ENCODE results near the gene PRICKLE2. TPM values are rescaled to one million over a fixed set of nuclear protein-coding genes. Genes with fewer than 3 reads are reported as not detected.
A peak's percentile ranks its signal among the peaks of the same experiment; 100 is the strongest.

PRICKLE2 gene
- total RNA-seq, 1 experiment from 2014 or later, result 3.2 TPM

DNA sequence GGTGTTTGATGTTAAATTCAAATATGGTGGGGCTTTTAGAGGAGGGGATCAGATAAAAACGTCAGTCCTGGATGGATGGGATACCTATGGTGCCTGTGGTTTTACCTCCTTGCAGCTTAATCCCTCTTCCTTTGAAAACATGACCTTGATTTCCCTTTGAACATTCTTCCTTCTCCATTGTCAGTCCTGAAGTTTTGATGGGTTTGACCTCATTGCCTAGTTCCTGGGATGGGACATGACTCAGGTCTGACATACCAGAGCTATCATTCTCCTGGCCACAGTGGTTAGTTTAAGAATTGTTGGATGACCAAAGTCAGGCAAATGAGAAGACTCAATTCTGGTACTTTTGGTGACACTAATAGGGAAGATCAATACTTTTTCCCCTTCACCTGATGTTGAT, 87.2 kb downstream of the PRICKLE2 start:
- Histone ChIP-seq H4K91ac (ENCODE audit: insufficient read length, low read depth, low read length) (no peak overlapping the region), H3K79me2 (ENCODE audit: insufficient read depth, low read length) (no peaks in the 10 kb centered on the region), H3K23ac (ENCODE audit: insufficient read length, low read depth, low read length) (no peak overlapping the region), H4K8ac (replicated peaks; ENCODE audit: insufficient read length, low read depth, low read length) (no peak overlapping the region), H2BK20ac (ENCODE audit: low read depth, low read length, poor library complexity, severe bottlenecking) (no peak overlapping the region), H4K20me1 (ENCODE audit: control insufficient read depth, insufficient read depth, insufficient read length) (no peaks in the 10 kb centered on the region), H2BK15ac (ENCODE audit: low read depth, low read length) (no peak overlapping the region), H2BK120ac (ENCODE audit: low read depth, low read length, poor library complexity, severe bottlenecking) (no peak overlapping the region), H4K5ac (ENCODE audit: insufficient read length, low read depth, low read length) (no peak overlapping the region), H2BK5ac (ENCODE audit: insufficient read length, low read length) (no peak overlapping the region), H3K4me1 (ENCODE audit: insufficient read depth, low read length) (no peaks in the 10 kb centered on the region), H3K18ac (ENCODE audit: insufficient read length, low read depth, low read length) (no peak overlapping the region), H2BK12ac (ENCODE audit: insufficient read length, low read depth, low read length) (no peak overlapping the region), H3T11ph (ENCODE audit: low read length) (no peak overlapping the region), H3K14ac (ENCODE audit: insufficient read depth, low read length) (no peak overlapping the region), H3K9ac (ENCODE audit: extremely low read depth, insufficient read length, low read length) (no peak overlapping the region), H3K56ac (ENCODE audit: insufficient read length, low read depth, low read length) (no peak overlapping the region), H3K79me1 (ENCODE audit: insufficient read depth, low read depth, low read length, poor library complexity, severe bottlenecking) (no peaks in the 10 kb centered on the region), H3K27ac (ENCODE audit: insufficient read length, low read depth, low read length) (no peak overlapping the region), H3K23me2 (ENCODE audit: insufficient read length, low read depth, low read length, poor library complexity, severe bottlenecking) (no peaks in the 10 kb centered on the region), H3K4me2 (ENCODE audit: insufficient read depth, insufficient read length, low read length) (no peak overlapping the region), H2AK5ac (ENCODE audit: insufficient read length, low read length) (no peak overlapping the region), H3K4ac (ENCODE audit: low read depth, low read length) (no peak overlapping the region), H3K27me3 (ENCODE audit: insufficient read depth, low read length) (no peaks in the 10 kb centered on the region), H3K9me3 (ENCODE audit: control insufficient read depth, low read depth, low read length) (no peaks in the 10 kb centered on the region), H2AFZ (ENCODE audit: low read length) (no peak overlapping the region)
- Mint-ChIP-seq H3K36me3 (ENCODE audit: insufficient read depth in 1 of 3, low read depth in 3 of 3) (no peaks in the 10 kb centered on the region), H3K27me3 (ENCODE audit: low read depth) (no peaks in the 10 kb centered on the region), H3K4me1 (no peaks in the 10 kb centered on the region), H3K9me3 (no peaks in the 10 kb centered on the region), H3K27ac (0 out of 7 replicates have a peak overlapping the region, but pooled peaks of 1 of the 3 experiments have one; percentile 37), H3K4me3 (no peak overlapping the region)
- DNase-seq, result no peak
- WGBS (ENCODE audit: extremely low coverage, insufficient read length, low lambda C conversion rate), result no CpG with 5 or more reads among the region's 1 CpG
- TF ChIP-seq, protein P1, sequence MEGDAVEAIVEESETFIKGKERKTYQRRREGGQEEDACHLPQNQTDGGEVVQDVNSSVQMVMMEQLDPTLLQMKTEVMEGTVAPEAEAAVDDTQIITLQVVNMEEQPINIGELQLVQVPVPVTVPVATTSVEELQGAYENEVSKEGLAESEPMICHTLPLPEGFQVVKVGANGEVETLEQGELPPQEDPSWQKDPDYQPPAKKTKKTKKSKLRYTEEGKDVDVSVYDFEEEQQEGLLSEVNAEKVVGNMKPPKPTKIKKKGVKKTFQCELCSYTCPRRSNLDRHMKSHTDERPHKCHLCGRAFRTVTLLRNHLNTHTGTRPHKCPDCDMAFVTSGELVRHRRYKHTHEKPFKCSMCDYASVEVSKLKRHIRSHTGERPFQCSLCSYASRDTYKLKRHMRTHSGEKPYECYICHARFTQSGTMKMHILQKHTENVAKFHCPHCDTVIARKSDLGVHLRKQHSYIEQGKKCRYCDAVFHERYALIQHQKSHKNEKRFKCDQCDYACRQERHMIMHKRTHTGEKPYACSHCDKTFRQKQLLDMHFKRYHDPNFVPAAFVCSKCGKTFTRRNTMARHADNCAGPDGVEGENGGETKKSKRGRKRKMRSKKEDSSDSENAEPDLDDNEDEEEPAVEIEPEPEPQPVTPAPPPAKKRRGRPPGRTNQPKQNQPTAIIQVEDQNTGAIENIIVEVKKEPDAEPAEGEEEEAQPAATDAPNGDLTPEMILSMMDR (conservative IDR thresholded peaks at IDR 0.05), result no peak
